GM23338 (cell line): ENCODE results near the gene FTCDNL1.

ENCODE experiments used
- CREB1 ChIP-seq: fragments of 250-450 bp; sonication (Bioruptor Pico); IDR thresholded peaks from 2 replicates; pipeline ENCODE4 v1.5.0; 2020; ENCODE audit warnings: low read depth, mild to moderate bottlenecking, moderate library complexity
- EZH2phosphoT487 ChIP-seq: fragments of 200-600 bp; sonication (generic); IDR thresholded peaks from one replicate; pipeline ENCODE4 v1.8.1; 2018; ENCODE audit warnings: antibody characterized with exemption; ENCODE audit not compliant: unreplicated experiment
- JUNB ChIP-seq: IDR thresholded peaks from one replicate; pipeline ENCODE4 v1.6.1; 2016; ENCODE audit warnings: antibody characterized with exemption; ENCODE audit not compliant: unreplicated experiment
- NANOG ChIP-seq: IDR thresholded peaks from 2 replicates; pipeline ENCODE4 v1.6.1; 2016; ENCODE audit warnings: antibody characterized with exemption, borderline replicate concordance
- POLR2AphosphoS5 ChIP-seq: IDR thresholded peaks from 2 replicates; pipeline ENCODE4 v1.6.1; 2016; ENCODE audit warnings: antibody characterized with exemption, low read depth
- TF ChIP-seq, protein P1 (sequence below), 2 experiments: fragments of 200-600 bp in 1 of 2; sonication (generic) in 1 of 2; conservative IDR thresholded peaks; 2 replicates each; pipeline versions ENCODE4 v1.5.1 to v1.6.1; 2016 to 2017; ENCODE audit warnings: antibody characterized with exemption in 2 of 2, low read depth in 2 of 2, mild to moderate bottlenecking in 2 of 2, moderate library complexity in 1 of 2

DNA sequence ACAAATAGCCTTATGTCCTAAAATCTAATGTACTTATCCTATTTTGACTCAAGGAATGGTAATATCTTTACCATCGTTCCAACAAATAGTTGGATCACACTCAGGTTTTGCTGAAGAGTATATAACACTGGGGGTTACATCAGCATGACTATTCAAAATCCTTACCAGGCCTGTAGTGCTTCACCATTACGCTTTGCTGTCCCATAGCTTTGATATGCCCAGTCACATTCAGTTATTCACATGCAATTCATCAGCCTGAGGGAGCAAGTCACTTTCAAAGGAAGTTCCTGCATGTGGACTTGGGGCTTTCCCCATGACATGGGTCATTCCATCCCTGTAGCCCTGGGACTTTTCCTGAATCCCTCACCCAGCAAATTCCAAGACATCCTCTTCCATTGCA lies 39.6 kb downstream of the FTCDNL1 start:
- TF ChIP-seq, protein P1, sequence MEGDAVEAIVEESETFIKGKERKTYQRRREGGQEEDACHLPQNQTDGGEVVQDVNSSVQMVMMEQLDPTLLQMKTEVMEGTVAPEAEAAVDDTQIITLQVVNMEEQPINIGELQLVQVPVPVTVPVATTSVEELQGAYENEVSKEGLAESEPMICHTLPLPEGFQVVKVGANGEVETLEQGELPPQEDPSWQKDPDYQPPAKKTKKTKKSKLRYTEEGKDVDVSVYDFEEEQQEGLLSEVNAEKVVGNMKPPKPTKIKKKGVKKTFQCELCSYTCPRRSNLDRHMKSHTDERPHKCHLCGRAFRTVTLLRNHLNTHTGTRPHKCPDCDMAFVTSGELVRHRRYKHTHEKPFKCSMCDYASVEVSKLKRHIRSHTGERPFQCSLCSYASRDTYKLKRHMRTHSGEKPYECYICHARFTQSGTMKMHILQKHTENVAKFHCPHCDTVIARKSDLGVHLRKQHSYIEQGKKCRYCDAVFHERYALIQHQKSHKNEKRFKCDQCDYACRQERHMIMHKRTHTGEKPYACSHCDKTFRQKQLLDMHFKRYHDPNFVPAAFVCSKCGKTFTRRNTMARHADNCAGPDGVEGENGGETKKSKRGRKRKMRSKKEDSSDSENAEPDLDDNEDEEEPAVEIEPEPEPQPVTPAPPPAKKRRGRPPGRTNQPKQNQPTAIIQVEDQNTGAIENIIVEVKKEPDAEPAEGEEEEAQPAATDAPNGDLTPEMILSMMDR (conservative IDR thresholded peaks at IDR 0.05; ENCODE audit: low read depth in 2 of 2): no peak
- TF ChIP-seq EZH2phosphoT487 (no peak), JUNB (no peak), NANOG (no peak), CREB1 (CRISPR knock-in tag) (no peak), POLR2AphosphoS5 (no peak)
